ENCODE results near the gene NHERF1. TPM values are rescaled to one million over a fixed set of nuclear protein-coding genes. Genes with fewer than 3 reads are reported as not detected.

The NHERF1 gene
- total RNA-seq, 2 experiments from 2014 or later = 286 to 296 TPM

DNA sequence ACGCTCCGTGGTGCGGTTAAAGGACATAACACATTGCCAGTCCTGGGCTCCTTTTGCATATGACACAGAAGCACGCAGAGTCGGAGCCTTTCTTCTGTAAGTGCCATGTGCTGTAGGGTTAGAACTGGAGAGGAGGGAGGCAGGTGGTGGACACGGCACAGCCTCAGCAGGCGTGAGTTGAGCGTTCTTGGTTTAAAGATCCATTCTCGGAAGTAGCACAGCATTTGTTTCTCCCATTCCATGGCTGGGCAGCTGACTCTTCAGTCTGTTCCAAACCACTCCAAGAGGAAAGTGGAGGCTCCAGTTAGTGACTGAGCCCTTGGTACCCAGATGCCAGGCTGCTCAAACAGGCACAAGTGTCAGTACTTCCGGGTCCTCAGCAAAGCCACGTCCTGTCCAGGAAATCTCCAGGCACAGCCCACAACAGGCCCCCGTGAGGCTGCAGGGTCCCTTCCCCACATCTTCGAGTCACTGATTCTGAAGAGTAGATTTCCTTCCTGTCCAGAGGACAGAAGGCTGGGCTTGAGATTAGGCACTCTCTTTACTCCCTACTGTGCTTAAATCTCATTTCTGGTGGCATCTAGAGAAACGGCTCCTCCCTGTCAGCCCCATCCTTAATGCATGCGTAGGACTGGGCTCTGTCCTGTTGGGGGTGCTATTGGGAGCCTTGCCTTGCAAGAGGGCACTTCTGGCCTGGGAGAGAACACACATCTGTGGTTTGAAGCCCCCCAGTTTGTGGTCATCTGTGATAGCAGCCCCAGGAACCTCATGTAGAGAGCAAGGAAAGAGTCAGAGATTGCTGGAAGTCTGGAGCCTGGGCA, 67.3 kb downstream of the NHERF1 start:
- ATAC-seq = no peak

DNA sequence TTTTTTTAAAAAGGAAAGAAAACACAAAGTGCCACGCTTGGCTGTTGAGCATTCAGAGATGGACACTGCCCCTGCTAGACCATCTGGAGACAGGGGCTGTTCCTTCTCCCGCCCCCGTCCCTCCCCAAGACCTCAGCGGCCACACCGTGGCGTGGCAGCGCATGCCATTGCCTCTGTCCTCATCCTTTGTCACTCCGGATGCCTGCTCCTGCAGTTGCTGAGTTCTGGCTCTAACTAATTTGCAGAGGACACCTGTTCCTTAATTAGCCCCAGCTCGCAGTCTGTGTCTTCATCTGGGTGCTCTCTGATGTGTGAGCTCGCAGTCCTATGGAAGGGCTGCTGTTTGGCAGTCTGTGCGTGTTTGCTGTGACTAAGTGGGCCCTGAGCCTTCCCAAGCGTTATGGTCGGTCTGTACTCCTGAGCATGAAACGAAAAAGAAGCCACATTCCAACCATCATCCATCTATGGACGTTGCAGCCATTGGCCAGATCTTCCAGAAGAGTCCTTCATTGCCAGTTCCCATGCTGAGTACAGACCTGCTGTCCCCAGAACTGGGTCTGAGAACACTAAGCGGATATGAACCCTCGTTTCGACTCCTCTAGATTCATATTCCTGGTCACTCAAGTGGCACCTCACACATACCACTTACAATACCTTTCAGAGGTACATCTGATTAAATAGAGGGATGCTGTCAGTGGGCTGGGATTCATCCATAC, 68.6 kb downstream of the NHERF1 start:
- CTCF ChIA-PET = interaction anchor here (0.7 to 1.5 kb wide), 3 partner anchors 26 to 523 kb away, joined by 3 to 6 read pairs (median 3); no protein-coding TSS in a partner anchor
- H3K4me1 Mint-ChIP-seq (ENCODE audit: low read depth) = peaks cover 14% of the 10 kb centered on the region

More for the DNA sequence above, 67.3 kb downstream of the NHERF1 start:
- no peaks in the 10 kb centered on the region for H3K9me3 Mint-ChIP-seq (ENCODE audit: insufficient read depth)
- no peak overlapping the region for H3K4me3 Mint-ChIP-seq
- ChIA-PET CTCF (interaction anchor here (1.4 to 1.5 kb wide), 2 partner anchors 24 to 31 kb away, joined by 3 to 6 read pairs; no protein-coding TSS in a partner anchor), POLR2A (no interaction called here)
- H3K27ac Mint-ChIP-seq = no peak overlapping the region
- no peaks in the 10 kb centered on the region for H3K27me3 Mint-ChIP-seq (ENCODE audit: low read depth)
- peaks cover 14% of the 10 kb centered on the region for H3K4me1 Mint-ChIP-seq (ENCODE audit: low read depth)
- peaks cover 20% of the 10 kb centered on the region for H3K36me3 Mint-ChIP-seq (ENCODE audit: low read depth)
- DNase-seq = no peak

DNA sequence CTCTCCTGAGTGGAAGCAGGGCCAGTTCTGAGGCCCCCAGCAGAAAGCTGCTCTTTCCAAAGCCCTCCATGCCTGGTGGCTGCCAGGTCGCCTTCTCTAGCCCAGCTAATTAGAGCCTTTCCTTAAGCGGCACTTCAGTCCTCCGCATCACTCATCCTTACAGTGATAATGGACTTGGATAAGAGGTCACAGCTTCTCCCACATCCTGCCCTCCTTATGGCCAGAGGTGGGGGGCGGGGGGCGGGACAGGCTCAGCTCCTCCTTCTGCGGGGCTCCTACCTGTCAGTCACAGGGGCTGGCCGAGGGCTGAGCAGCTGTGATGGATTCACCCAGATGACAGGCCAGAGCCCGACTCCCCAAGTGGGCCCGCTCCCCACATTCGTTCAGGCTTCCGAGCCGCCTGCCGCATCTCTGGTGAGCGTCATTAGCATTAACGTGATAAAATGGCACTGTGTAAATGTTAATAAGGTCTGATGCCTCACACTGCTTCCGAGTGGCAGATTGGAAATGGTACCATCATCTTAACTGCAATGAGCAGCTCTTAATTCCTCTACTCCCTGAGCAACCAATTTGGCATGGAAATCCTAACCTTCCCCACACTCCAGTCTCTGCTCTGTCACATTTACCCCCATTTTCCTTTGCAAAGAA, 70.0 kb downstream of the NHERF1 start:
- CTCF ChIA-PET = no interaction called here
- DNase-seq (no peak), ATAC-seq (no peak)
- Mint-ChIP-seq H3K27me3 (ENCODE audit: low read depth) (no peaks in the 10 kb centered on the region), H3K4me1 (ENCODE audit: low read depth) (peaks cover 14% of the 10 kb centered on the region), H3K27ac (no peak overlapping the region), H3K36me3 (ENCODE audit: low read depth) (peaks cover 17% of the 10 kb centered on the region), H3K4me3 (no peak overlapping the region), H3K9me3 (ENCODE audit: insufficient read depth) (no peaks in the 10 kb centered on the region)
- POLR2A ChIA-PET = no interaction called here

More for the DNA sequence above, 68.6 kb downstream of the NHERF1 start:
- POLR2A ChIA-PET = no interaction called here
- H3K27ac Mint-ChIP-seq = no peak overlapping the region
- no peaks in the 10 kb centered on the region for H3K27me3 Mint-ChIP-seq (ENCODE audit: low read depth)
- no peak for DNase-seq
- ATAC-seq = no peak
- no peak overlapping the region for H3K4me3 Mint-ChIP-seq
- peaks cover 20% of the 10 kb centered on the region for H3K36me3 Mint-ChIP-seq (ENCODE audit: low read depth)
- no peaks in the 10 kb centered on the region for H3K9me3 Mint-ChIP-seq (ENCODE audit: insufficient read depth)

Small RNA genes lying within 50 kb of the gene (microRNA-seq; reads per million reads assigned to microRNA genes)
- gene MIR3615 = 114 reads per million, percentile 62 among the genes with 10 or more reads in this experiment

Other genes starting within 250 kb of the NHERF1 start
- gene CD300LB, start 217.2 kb upstream of the NHERF1 start, total RNA-seq = not detected
- gene CD300C, start 202.5 kb upstream of the NHERF1 start, total RNA-seq = under 1 TPM; 0.47 to 0.57 TPM
- not detected for gene CD300H, start 181.1 kb upstream of the NHERF1 start, total RNA-seq
- not detected for gene CD300LD, start 156.3 kb upstream of the NHERF1 start, total RNA-seq
- not detected for gene CD300E, start 124.9 kb upstream of the NHERF1 start, total RNA-seq
- gene CD300LF, start 35.7 kb upstream of the NHERF1 start, total RNA-seq = not detected
- 10 to 100 TPM; 19.1 to 19.6 TPM for gene RAB37, start 11.4 kb upstream of the NHERF1 start, total RNA-seq
- 10 to 100 TPM; 28.3 to 30.7 TPM for gene NAT9, start 27.7 kb downstream of the NHERF1 start, total RNA-seq
- gene GRIN2C, start 111.3 kb downstream of the NHERF1 start, total RNA-seq = under 1 TPM; 0.18 to 0.21 TPM
- 10 to 100 TPM; 29.5 to 35.5 TPM for gene FDXR, start 124.4 kb downstream of the NHERF1 start, total RNA-seq
- not detected for gene FADS6, start 145.0 kb downstream of the NHERF1 start, total RNA-seq
- not detected for gene USH1G, start 174.6 kb downstream of the NHERF1 start, total RNA-seq
- not detected for gene OTOP2, start 175.6 kb downstream of the NHERF1 start, total RNA-seq
- gene OTOP3, start 187.3 kb downstream of the NHERF1 start, total RNA-seq = not detected
- under 1 TPM; 0.18 to 0.55 TPM for gene HID1, start 224.1 kb downstream of the NHERF1 start, total RNA-seq
- under 1 TPM; 0.13 to 0.18 TPM for gene CDR2L, start 239.0 kb downstream of the NHERF1 start, total RNA-seq